Measurements from ENCODE around the gene LRP8.

LRP8 gene

DNA sequence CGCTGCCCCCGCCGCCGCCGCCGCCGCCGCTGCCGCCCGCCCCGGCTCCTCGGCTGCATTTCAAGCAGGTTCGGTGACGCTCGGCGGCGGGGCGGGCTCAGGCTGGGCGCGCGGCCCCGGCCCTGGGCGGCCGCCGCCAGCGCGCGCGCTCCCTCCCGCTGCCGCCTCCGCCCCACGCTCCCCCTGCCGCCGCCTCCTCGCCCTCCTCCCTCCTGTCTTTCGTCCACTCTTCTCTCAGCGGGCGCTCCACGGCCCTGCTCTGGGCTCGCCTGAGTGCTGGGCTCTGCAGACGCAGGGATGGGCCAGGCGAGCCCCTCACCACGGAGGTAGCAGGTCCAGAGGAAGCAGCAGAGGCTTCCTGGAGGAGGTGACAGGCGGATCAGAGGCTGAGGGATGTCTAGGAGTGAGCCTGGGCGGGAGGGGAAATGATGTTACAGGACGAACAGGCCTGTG lies at the start of gene LRP8:
Gene LRP8, minus strand, starts transcription at position 62 of the 453 bp plus-strand sequence. CDS start 158 bp downstream, outside the sequence.
- DNase-seq, result peak; percentile 90

DNA sequence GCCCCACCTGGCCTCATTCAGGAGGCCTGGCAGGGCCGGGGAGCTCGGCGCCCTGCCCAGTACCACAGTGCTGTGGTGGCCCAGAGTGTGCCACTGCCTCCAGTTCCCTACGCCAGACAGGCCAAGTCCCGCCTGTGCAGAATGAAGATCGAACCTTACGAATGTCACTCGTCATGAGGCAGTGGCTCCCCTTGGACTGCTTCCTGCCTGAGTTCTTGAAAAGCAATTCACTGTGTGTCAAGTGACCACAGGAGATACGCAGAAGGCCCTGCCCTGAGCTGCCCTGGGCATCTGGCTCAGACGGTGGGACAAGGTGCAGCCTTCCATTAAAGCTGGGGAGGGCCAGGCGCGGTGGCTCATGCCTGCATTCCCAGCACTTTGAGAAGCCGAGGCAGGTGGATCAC lies 49.6 kb upstream of the LRP8 start:
- no peak for DNase-seq

DNA sequence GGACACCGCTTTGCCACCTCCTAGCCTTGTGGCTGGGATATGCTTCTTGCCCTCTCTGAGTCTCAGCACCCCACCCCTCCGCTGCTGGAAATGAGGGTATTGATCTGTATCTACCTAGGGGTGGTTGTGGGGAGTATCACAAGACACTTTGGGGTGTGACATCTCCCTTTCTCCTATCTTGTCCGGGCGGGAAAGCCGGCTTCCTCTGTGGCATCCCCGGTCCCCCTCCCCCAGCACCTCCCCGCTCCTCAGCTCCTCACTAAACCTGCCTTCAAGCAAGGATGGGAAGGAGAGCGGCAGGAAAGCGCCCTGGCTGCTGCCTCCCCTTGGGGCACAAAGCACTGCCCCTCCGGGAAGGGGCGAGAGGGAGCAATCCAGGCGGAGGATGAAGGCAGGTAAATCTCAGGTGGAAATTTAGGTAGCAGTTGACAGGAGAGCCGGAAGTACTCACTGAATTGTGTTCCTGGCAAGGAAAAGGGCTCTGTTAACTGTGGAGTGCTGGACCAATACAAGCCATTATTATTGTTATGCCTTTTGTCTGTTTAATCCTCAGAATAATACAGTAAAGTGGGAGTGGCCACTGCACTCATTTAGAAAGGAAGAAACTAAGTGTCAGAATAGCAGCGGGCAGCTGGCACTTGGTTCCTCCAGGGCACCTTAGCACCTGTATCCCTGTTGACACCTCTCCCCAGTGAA lies 49.0 kb upstream of the LRP8 start:
- DNase-seq, result no peak

DNA sequence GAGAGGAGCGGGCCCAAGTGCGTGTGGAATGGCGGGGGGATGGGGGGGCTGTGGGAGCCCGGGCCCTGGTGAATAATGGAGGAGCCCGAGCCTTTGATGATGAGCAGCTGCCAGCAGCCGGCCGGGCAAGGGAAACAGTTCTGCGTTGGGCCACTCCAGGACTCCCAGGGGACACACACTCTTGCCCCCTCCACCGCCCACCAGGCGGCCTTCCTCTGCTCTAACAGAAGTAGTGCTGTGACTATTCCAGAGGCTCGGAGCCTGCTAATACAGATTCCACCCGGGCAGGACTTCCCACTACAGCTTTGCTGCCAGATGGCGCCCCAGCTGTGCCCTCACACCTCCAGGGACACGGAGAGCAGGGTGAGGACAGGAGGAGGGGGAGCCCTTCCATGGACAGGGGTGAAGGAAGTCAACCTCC lies 48.2 kb upstream of the LRP8 start:
- DNase-seq, result no peak

DNA sequence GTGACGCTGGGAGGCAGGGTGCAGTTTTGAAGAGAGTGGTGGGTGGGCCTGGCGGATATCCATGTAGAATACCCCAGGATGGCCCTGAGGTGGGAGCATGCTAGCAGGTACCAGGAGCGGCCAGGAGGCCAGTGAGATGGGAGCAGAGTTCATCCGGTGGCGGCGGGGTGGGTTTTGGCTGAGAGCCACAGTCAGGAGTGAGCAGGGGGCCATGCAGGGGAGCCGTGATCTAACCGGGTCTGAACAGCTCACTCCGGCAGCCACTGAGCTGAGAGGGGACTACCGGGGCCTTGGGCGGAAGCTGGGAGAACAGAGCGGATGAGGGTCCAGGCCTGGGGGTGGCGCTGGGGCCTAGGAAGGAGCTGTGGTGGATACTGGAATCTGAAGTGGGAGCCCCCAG lies 47.6 kb upstream of the LRP8 start:
- DNase-seq, result no peak

DNA sequence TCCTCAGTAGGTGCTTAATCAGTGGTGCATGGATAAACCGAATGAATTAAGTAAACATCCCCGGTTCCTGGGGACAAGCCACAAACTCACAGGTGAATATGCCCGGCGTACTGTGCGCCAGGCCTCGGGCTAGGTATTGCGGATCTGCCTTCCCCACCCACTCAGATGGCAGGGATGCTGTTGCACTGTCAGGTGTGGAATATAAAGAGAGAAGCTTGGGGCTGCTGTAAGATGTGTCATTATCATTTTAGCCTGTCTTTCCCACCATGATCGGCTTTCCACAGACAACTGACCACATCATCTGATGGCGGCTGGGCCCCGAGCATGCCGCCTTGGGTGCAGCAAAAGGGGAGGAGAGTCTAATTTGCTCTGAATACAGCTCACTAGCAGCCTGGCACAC lies 45.4 kb upstream of the LRP8 start:
- no peak for DNase-seq

DNA sequence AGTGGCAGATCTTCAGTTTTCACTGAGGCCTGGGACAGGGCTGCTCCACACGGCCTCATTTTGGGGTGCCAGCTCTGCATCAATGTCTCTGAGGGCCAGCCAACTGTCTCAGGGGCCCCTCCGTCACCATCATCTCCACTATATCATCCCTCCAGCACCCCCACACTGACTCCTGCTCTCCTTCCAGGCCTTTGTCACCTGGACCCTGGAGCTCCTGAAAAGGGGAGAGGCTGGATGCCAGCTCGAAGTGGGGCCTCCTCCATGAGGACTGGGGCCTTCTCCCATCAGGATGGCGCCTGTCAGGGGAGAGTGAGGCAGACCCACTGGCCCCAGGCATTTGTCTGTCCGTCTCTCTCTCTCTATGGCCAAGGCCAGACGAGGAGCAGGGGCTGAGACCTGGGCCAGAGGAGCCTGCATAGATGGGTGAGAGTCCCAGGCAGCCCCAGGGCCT lies 44.7 kb upstream of the LRP8 start:
- no peak for DNase-seq

DNA sequence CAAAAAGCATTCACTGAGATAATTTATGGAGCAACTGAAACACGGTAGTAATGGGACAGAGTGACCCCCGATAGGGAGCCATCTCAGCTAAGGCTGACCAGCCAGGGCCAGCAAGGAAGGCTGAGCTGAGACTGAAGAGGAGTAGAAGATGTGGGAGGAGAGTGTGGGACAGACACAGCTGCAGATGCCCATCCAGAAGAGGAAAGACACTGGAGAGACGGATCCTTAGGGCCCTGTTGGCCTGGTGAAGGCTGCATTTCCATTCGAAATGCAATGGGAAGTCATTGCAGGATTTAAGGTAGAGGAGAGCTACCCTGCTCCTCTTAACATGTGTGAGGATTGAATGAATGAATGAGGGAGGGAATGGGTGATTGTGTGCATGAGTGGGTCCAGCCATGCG lies 44.0 kb upstream of the LRP8 start:
- no peak for DNase-seq

DNA sequence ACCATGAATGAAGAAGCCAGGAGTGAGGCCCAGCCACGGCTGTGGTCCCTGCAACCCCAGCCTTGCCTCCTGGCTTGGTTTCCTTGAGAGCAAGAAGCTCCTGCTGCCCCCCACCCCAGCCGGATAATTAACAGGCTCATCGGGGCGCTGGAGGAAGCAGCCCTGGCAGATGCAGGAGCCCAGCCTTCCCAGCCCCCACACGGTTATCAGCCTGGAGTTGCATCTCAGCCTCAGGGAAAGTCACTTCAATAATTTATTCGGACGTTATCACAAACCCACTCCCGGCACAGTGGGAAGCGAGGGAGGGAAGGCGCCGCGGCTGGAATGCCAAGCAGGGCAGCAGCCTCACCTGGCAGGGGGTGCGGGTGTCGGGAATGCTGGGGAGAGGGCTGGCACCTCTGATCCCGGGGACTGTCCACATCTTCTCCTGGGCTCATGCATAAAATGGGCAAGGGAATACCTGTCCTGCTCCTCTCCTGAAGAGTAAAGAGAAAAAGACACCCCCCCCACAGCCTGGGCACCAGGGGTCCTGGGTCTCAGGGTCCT lies 43.3 kb upstream of the LRP8 start:
- DNase-seq, result no peak

DNA sequence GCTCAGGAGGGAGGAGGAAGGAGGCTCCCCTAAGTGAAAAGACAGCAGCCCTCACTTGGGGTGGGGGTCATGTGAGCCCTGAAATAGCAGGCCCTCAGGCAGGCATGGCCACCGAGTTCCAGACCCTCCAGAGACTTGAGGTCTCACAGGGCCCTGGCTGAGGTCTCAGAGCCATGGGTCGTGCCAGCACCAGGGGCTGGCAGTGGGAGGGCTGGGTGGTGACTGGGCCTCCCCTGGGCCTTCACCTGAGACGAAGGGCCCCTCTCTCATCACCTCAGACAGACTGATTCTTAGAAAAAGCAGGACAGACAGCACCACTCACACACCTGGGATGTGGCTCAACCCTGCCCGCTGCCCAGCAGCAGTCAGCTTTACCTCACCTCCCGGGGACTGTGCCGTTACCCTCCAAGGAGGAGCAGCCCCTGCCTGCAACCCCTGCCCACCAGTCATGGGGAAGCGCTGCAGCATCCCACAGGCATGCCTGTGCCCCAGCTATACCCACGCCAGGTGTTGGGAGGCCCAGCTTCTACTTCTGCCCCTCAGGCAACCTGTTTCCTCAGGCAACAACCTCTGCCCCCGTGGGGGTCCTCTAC lies 42.6 kb upstream of the LRP8 start:
- DNase-seq, result no peak

DNA sequence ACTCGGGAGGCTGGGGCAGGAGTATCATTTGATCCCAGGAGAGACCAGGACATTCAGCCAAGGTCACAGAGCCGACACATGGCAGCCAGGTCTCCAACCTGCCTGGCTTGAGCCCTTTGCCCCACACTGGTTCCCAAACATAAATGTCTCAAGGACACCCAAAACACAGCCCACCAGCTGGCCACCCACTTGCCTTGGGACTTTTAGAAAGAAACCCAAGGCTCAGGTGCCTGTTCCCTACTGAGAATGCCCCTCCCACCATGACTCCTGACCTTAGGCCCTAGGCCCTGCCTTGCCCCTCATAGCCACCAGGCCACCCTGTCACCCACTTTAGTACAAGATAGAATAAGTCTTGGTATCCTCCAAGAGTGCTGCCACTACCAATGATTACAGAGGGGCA lies 41.9 kb upstream of the LRP8 start:
- no peak for DNase-seq

DNA sequence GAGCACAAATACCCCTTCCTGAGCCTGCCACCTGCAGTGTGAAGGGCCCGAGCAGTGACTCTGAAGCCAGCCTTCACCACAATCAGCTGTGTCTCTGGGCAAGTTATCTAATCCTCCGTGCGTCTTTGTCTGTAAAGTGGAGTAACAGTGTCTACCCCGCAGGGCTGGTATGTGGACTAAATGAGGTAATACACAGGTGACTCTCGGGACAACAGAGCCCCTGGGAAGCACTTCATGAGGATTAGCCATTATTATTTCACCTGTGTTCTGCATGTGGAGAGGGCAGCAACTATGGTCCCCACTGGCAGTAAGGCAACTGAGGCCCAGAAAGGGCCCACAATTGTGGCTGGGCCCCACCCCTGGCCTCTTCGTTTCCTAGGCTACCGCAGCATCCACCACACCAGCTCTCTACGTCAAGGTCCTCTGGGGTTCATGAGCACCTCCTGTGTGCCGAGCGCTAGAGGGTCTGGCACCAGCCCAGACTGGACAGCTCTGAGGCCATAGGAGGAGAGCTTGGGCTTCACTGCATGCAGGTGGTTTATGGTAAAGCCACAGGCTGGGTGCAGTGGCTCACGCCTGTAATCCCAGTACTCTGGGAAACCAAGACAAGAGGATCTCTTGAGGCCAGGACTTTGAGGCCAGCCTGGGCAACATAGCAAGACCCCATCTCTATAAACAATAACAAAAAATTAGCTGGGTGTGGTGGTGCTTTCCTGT lies 41.3 kb upstream of the LRP8 start:
- no peak for DNase-seq

DNA sequence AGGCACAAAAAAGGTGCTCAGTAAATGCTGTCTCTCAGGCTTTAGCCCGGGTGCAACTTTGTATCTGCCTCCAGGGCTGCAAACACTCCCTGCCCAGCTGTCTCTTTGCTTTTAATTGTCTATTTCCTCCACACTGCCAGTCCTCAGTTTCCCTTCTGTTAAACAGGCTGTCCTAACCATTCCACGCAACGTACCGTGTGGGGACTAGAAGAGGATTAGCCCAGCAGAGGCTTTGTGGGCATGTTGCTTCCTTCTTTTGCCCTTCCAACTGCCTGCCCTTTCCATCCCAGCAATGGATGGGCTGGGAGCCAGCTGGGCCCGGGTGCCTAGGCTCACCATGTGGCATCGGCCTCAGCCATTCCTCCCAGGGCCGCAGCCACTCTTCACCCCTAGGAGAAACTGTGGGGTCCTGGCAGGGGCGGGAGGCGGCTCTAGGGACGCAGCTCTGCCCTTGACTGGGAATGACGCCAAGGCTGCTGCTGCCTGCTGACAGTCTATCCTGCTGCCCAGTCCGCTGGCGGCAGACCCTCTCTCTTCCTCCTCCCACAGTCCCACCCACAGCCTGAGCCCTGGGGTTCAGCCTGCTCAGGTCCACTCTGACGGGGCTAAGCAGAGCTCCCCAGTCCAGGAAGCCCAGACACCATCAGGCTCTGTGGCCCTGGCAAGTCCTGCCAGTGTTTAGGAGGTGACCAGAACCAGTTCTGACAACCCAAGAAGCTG lies 40.6 kb upstream of the LRP8 start:
- DNase-seq, result no peak

DNA sequence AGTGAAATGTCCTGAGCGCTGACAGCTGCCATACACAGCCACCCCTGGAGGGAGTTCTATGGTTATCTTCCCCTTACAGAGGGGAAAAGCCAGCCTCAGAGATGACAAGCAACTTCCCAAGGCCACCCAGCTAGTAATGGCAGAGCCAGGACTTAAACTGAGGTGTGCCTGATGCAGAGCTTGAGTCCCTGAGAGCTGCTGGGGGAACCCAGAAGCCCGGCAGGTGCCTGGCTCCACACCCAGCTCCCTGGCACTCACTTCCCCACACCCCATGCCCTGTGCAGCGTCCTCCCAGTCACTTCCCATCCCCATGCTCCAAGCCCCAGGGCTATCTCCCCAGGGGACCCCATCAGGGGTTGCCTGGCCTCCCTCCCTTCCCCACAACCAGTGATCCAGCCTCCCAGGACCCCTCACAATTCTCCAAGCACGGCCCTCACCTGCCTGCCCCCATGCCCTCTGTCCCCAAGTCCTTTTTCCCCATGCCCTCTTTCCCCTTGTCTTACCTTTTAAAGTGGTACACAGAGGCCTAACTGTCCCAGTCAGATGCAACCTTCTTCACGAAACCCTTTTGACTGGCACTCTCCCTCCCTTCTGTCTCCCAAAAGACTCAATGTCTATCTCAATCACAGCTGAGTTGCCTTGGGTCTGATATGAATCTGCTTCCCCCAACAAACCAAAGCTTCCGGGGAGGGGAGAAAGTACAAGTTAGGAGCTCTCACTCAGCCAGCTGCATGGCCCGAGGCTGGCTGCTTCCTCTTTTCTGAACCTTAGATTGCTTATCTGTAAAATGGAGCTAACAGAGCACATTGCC lies 39.8 kb upstream of the LRP8 start:
- DNase-seq, result peak; percentile 27

DNA sequence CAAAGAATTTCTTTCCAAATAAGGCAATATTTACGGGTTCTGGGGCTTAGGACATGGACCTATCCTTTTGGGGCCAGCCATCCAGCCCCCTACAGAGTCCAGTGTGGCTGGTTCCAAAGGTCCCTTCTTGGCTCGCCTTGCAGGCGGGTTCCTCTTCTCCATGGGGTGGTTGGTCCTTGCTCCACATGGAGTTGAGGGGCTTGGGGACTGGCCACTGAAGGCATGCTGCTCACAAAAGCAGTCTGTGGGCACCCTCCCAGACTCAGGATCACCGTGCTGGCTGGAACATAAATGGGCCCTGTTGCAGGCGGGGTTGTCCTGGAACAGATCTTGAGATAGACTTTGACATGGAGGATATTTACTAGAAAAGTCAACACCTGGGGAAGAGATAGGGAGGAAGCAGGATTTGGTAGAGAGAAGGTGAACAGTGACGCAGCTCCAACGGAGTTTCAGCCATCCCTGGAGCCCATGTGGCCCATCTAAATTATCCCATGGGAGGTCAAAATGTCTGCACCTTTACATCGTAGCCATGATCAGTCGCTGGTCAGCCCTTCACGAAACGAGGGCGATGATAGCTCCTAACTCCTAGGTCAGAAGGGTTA lies 39.1 kb upstream of the LRP8 start:
- no peak for DNase-seq

DNA sequence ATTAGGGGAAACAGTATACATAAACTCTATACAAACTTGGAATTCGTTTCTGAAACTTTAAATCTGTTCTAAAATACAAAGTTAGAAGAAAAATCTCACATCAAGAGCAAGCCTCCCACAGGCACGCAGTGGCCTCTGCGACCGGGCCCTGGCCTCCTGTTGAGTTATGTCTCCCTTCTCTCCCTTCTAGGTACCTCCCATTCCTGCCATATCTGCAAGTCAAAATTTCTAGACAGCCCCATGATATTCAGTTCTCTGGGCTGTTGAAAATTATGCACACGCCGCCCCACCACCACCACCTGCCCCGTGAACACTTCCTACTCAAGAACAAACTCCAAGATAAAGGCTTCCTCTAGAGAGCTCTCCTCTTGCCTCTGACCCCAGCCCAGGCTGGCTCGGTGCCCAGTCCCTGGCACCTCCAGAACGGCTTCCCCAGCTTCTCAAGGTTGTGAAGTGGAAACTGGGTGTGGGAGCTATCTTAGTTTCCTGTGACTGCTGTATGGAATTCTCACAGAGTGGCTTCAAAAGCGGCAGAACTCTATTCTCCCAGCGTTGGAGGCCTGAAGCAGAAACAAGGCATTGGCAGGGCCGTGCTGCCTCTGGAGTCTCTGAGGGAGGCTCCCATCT lies 37.7 kb upstream of the LRP8 start:
- no peak for DNase-seq

DNA sequence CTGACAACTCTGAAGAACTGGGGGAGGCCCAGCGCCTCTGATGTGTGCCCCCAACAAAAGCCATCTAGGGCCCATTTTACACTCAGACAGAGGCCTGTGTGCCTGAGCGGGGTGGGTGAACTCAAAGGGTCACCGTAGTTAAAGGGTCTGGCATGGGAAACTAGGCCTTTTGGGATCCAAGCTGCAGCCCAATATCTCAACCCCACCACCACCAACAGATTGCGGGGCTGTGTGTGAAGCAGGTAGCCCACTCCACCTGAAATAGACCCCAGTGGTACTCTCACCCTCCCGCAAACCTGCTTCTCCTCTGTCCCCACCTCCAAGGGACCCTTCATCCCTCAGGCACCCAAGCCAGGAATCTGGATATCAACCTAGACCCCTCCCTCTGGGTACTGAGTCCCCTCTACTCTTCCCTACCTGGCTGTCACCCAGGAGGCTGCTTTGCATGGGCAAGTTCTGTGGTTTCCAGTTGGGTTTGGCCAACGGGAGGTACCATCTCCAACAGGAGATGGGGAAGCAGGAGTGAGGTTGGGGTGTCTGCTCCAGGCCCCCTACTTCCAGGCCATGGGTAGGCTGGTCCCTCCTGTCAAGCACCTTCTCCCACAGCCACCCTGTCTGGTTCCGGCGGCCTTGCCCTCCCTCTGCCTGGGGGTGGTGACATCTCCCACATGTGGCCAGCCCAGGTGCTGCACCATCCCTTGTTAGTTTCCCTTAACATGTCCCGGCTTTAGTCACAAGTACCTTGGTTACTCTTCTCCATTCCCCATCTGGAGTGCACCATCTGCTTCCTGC lies 35.2 kb upstream of the LRP8 start:
- DNase-seq, result no peak

DNA sequence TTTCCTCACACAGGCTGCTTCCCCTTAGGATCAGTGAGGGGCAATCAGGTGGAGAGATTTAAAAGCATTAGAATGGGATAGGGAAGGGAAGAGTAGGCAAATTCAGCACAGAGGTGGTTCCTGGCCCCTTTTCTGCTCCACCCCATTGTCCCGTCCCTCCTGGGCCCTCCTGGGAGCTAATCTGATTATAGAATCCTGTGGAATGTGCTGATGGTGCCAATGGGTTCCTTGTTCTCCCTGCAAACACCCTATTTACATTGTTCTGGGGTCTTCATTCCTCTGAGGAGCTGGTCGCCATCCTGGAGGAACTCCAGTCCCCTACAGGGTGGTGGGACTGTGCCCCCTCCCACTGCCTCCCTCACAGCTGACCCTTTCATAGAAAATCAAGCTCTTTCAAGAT lies 34.4 kb upstream of the LRP8 start:
- DNase-seq, result no peak

DNA sequence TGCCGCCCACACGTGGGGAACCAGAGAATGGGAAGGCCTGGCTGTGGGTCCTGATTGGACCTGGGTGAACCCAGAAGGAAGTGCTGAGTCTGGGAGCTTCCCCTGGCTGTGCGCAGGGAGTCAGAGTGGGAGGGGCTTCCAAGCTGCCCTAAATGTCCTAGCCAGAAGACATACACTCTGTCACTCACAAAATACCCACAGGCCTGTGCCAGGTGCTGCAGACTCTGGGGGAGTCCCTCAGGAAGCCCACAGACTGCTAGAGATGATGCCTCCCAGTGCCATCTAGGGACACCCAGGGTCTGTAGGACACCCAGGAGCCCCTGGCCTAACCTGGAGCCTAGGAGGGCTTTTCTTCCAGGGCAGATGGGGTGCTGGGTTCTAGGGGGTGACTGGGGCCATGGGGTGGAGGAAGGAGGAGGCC lies 33.7 kb upstream of the LRP8 start:
- DNase-seq, result no peak

DNA sequence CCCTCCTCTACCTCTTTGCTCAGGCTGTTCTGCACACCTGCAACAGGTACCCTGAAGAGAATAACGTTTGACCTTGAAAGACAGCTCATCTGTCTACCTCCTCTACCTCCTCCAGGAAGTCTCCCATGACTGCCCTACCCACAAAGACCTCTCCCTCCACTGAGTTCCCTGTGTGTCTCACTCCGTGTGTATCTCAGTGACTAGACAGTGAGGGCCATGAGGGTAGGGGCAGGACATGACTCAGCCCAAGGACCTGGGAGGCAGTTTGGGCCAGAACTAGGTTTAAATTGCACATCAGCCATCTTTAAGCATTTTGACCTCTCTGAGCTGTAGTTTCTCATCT lies 32.0 kb upstream of the LRP8 start:
- no peak for DNase-seq
